GM18502 (cell line): ENCODE data around the gene SPRY4.
"Not testable (repeated sequence)": the region's sequence is repeated elsewhere in the genome, so short reads cannot be mapped to it uniquely, and the experiment has no call there.

Experiments used
- ATAC-seq: cut with Tn5 transposase; IDR thresholded peaks from one replicate; pipeline ENCODE4 v1.9.1; 2021; ENCODE audit warnings: mild to moderate bottlenecking; ENCODE audit not compliant: unreplicated experiment, poor library complexity

SPRY4 gene

GRCh38 chr5:142339781-142340180 is 15.0 kb upstream of the SPRY4 start:
- no peak for ATAC-seq

GRCh38 chr5:142334538-142334937 is 9.7 kb upstream of the SPRY4 start:
- no peak for ATAC-seq

DNA sequence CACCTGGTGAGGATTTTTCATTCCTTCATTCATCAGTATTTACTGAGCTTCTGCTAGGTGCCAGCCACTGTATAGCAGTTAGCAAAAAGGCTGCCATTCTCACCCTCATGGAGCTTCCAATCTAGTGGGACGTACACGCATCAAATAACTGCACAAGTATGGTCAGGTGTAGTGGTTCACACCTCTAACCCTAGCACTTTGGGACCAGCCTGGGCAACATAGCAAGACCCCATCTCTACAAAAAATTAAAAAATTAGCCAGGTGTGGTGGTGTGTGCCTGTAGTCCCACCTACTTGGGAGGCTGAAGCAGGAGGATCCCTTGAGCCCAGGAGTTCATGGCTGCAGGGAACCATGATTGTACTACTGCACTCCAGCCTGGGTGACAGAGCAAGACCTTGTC is 8.9 kb upstream of the SPRY4 start:
- ATAC-seq, result not testable (repeated sequence)

DNA sequence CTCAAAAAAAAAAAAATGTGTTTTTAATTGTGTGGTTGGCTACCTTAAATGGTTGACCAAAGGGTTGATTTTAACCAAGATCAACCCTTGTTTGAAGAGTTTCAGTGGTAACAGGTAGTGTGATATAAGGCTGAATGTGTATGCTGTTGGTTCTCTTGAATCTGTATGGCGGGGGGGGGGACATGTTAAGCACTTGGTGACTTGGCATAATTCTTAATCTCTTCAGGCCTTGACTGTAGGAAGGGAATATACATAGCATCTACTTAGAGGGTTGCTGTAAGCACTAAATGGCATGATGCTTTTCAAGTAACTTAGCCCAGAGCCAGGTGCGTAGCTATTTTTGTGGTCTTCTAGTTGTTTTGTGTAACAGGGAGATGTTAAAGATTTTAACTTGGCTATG is 5.6 kb upstream of the SPRY4 start:
- no peak for ATAC-seq

GRCh38 chr5:142330026-142330425 is 5.2 kb upstream of the SPRY4 start:
- no peak for ATAC-seq

DNA sequence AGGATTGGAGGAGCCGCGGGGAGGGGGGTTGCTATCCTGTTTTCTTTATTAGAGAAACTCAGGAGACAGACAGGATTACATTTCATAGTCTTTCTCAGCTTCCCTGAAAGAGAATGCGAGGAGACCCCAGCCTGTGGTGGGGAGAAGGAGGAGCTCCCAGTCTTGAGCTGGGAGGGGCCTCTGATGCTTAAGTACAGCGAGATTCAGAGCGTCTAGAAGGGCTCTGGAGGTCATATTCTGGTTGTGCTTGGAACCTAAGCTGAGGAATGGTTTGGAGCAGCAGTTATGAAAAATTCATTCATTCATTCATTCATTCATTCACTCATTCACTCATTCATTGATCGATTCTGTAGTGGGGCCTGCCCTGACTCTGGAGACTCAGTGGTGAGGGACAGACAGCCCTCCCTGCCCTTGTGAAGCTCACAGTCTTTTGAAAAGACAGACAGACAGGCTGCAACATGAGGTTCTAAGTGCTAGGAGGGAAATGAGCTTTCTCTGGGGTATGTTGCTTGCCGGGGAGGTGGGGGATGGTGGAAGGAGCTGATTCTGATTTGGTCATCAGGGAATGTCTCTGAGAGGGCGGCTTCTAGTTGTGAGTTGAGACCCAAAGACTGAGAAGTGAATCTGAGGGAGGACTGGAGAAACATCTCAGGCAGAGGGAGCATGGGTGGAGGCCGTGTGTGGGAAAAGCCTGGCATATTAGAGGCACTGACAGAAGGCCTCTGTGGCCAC is 2.5 kb upstream of the SPRY4 start:
- no peak for ATAC-seq

GRCh38 chr5:142326480-142326938 is 1.7 kb upstream of the SPRY4 start:
- ATAC-seq, result no peak

GRCh38 chr5:142325725-142326479 is 1.1 kb upstream of the SPRY4 start:
- no peak for ATAC-seq

- peak; percentile 49 for ATAC-seq
Observed at GRCh38 chr5:142324136-142324870, 518 bp downstream of the SPRY4 start.

- ATAC-seq, result no peak
Observed at GRCh38 chr5:142323480-142324135, 1.2 kb downstream of the SPRY4 start.

DNA sequence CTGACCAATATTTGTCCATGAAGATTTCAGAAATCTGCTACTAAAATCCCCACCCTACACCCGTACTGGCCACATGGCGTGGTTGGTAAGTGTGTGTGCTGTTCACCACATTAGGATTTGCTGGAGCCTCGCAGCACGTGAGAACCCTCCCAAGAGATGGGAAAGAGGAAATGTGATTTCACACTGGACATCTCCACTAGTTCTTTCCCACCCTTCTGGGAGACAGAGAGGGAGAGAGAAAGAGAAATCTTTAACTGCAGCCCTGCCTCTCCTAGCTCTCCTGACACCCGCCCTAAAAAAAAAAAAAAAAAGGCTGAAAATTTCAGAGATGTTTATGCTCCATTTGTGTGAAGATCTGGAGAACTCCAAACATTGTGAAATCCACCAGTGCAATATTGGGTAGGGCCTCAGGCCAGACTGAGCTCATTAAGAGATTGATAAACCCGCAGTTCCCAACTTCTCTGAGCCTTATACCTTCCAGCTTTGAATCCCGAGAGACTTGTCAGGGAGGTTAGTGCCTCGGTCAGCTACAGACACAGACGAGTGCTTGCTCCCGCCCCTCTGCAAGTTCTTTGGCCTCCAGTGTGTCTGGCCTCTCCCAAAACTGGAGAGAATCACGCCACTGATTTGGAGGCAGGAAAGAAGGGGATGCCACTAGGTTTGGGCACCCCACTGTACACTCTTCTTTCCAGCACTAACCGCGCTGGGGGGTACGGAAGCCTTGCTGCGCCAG is 1.9 kb downstream of the SPRY4 start:
- no peak for ATAC-seq

DNA sequence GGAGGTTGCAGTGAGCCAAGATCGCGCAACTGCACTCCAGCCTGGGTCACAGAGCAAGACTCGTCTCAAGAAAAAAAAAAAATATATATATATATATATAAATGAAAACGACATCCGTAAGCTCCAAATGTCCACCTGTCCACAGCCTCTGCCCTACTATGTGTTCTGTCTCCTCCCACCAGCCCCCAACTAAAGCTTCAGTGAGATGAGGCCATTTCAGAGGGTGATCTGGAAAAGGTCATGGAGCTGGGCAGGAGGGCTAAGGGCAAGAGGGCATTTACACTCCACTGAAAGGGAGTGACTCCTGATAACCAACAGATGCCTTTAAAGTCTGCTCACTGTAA is 2.4 kb downstream of the SPRY4 start:
- ATAC-seq, result no peak

- no peak for ATAC-seq
Observed at GRCh38 chr5:142320851-142321560, 3.8 kb downstream of the SPRY4 start.

DNA sequence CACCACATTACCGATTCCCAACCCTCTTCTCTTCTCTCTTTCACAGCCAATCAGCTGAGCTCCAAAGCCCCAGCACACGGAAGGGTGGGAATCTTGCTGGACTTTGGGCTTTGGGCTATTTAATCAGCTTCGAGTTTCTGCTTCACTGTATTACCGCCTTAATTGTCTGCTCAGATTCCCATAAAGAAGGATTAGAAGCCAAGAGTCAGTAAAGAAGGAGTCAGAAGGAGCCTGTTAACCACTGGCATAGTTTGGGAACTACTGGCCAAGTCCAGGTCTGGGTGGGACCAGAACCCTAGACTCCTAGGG is 4.4 kb downstream of the SPRY4 start:
- ATAC-seq, result no peak

DNA sequence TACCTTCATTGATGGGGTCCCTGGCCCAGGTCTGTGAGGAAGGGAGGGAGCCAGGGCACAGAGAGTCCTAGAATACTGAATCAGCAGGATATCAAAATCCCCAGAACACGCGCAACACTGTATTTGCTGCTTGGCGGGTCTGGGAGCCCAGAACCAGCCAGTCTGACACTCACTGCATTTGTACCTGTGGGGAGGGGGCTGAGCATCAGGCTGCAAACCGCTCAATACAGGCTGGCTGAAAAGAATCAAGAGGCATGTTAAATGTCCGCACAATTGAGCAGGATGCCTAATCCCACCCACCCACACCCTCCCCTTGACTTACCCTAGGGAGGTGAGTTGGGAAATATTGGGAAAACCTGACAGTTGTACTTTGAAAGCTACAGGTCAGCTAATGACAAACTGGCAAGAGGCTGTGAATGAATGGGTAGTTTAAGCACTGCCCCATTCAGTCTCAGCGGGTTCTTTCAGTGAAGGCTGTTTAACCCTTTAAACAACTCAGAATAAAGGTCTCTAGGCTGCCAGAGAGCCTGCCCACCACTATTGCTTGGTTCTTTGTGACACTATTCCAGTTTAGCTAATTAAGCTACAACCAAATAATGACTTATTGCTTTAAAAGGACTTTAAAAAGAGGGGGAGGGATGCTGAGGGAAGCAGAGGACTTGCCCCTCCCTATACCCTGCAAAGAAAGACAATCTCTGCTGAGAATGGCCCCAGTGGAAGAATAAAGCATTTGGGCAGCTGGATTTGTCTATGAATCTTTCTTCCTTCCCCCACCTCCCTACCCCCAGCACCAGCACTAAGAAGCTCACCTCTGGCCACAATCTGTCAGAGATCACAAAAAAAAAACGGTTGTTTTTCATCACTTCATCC is 5.0 kb downstream of the SPRY4 start:
- no peak for ATAC-seq

DNA sequence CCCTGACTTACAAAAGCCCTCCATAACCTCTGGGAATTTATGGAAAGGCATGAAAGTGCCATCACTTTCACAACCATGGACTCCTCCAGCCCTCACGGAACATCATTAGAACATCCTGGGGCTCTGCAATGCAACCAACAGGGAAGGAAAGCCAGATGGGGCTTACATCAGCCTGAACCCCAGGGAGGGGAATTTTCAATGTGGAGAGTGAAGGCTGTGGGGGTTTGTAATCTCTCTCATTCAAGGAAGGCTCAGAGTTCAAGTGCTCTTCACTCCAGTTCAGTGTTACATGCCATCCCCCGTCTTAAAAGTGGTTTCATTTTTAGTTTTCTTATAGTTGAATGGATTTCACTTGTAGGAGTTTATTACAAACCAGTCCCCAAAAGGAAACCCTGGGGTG is 5.7 kb downstream of the SPRY4 start:
- peak; percentile 45 for ATAC-seq

DNA sequence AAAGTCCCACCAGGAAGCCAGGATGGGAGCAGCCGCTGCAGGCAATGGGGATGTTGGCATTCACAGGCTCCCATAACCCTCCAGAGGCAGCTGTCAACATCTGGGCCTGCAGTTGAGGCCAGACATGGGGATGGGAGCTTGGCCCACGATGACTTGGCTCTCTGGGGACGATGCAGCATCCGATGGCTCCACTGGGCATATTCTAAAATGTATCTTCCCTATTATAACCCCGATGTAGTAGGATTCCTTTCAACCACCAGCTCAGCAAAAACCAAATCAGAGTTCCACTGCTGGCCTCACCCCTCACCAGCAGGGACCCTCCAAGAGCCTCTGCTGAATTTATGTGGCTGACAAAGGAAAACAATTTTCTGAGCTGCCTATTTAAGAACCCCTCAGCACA is 7.1 kb downstream of the SPRY4 start:
- no peak for ATAC-seq

DNA sequence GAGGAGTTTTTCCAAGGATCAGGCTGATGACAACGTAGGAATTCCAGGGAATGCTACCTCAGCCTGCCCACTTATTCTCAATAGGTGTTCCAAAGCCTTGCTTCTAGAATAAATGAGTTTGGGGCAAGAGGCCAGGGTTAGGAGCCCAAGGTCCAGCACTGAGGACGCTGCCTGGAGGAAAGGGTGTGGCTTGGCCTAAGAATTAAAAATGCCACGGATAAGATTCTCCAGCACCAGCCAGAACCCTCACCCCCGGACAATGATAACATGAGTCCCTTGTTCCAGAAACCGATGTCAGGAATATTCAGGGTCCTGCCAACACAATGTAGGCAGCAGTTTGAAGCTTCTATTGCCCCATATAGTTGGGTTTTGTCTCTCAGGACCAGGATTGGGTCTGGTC is 7.6 kb downstream of the SPRY4 start:
- ATAC-seq, result no peak

DNA sequence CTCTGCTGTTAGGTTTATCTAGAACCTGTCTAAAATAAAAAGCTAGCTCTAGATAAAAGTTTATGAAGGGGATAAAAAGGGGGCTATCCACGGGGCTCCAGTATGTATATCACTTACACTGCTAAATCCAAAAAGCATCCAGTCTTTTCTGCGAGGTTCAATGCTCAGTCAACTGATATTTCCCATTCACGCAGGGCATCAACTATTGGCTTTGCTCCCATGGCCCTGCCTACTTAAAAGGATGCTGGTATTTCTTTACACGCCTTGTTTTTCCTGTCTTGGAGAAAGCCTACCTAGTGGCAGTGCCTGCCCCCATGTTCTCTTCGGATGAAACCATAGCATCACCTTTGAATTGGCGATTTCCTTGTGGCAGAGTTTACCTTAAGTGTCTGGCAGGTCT is 8.1 kb downstream of the SPRY4 start:
- ATAC-seq, result no peak
